Mesodermal cell (in vitro differentiated cells): ENCODE measurements around the gene VSTM2B.

Source experiments
- H3K27ac ChIP-seq: 2 replicates; pipeline ENCODE4 v1.7.0; 2013; ENCODE audit warnings: mild to moderate bottlenecking, low read depth, low read length, moderate library complexity; ENCODE audit not compliant: severe bottlenecking
- H3K36me3 ChIP-seq: 2 replicates; pipeline ENCODE4 v1.7.1; 2013; ENCODE audit warnings: mild to moderate bottlenecking, low read length, moderate library complexity; ENCODE audit not compliant: control insufficient read depth, insufficient read depth
- H3K4me1 ChIP-seq: one replicate; pipeline ENCODE4 v1.7.1; 2013; ENCODE audit warnings: mild to moderate bottlenecking, low read length; ENCODE audit not compliant: insufficient read depth, control insufficient read depth, poor library complexity, severe bottlenecking
- H3K4me3 ChIP-seq: 2 replicates; pipeline ENCODE4 v1.7.0; 2013; ENCODE audit warnings: low read length, control low read depth, mild to moderate bottlenecking; ENCODE audit not compliant: insufficient read depth, poor library complexity, severe bottlenecking; ENCODE audit errors: extremely low read depth
- H3K9me3 ChIP-seq: 2 replicates; pipeline ENCODE4 v1.7.1; 2013; ENCODE audit warnings: mild to moderate bottlenecking, low read length, moderate library complexity; ENCODE audit not compliant: control insufficient read depth
- WGBS, 2 experiments: methylation state at CpG; one replicate each; pipeline ENCODE4 v1.1.5; 2013; ENCODE audit warnings: missing lambda C conversion rate in 2 of 2; ENCODE audit not compliant: insufficient coverage in 2 of 2; 5-methylcytosine and 5-hydroxymethylcytosine counted together

VSTM2B gene

GRCh38 chr19:29561601-29562000 is 35.8 kb downstream of the VSTM2B start:
- H3K4me3 ChIP-seq: no peak overlapping the region
- no peaks in the 10 kb centered on the region for H3K36me3 ChIP-seq
- H3K4me1 ChIP-seq: no peaks in the 10 kb centered on the region
- 71 to 87% methylated on average over 4 to 9 of the region's 9 CpGs for WGBS, 2 experiments
- H3K9me3 ChIP-seq: no peaks in the 10 kb centered on the region
- no peak overlapping the region for H3K27ac ChIP-seq

GRCh38 chr19:29562299-29563297 is 36.8 kb downstream of the VSTM2B start:
- WGBS, 2 experiments: 76 to 78% methylated on average over 13 of the region's 16 CpGs
- Histone ChIP-seq H3K36me3 (no peaks in the 10 kb centered on the region), H3K9me3 (no peaks in the 10 kb centered on the region), H3K4me3 (no peak overlapping the region), H3K27ac (no peak overlapping the region), H3K4me1 (no peaks in the 10 kb centered on the region)

GRCh38 chr19:29563486-29564101 is 37.8 kb downstream of the VSTM2B start:
- Histone ChIP-seq H3K9me3 (no peaks in the 10 kb centered on the region), H3K4me3 (no peak overlapping the region), H3K36me3 (no peaks in the 10 kb centered on the region), H3K4me1 (no peaks in the 10 kb centered on the region), H3K27ac (no peak overlapping the region)
- 78 to 91% methylated on average over 4 to 10 of the region's 11 CpGs for WGBS, 2 experiments

- 64 to 74% methylated on average over 4 to 6 of the region's 11 CpGs for WGBS, 2 experiments
- no peaks in the 10 kb centered on the region for H3K9me3 ChIP-seq
- H3K27ac ChIP-seq: no peak overlapping the region
- no peaks in the 10 kb centered on the region for H3K4me1 ChIP-seq
- no peaks in the 10 kb centered on the region for H3K36me3 ChIP-seq
- H3K4me3 ChIP-seq: no peak overlapping the region
Observed at GRCh38 chr19:29564574-29565005, 38.8 kb downstream of the VSTM2B start.

- Histone ChIP-seq H3K27ac (no peak overlapping the region), H3K9me3 (no peaks in the 10 kb centered on the region), H3K36me3 (no peaks in the 10 kb centered on the region), H3K4me1 (no peaks in the 10 kb centered on the region), H3K4me3 (no peak overlapping the region)
- WGBS, 2 experiments: 89 to 92% methylated on average over 14 to 17 of the region's 19 CpGs
Observed at GRCh38 chr19:29565171-29565570, 39.4 kb downstream of the VSTM2B start.

GRCh38 chr19:29566496-29567054 is 40.8 kb downstream of the VSTM2B start:
- H3K4me3 ChIP-seq: no peak overlapping the region
- 82 to 91% methylated on average over 1 to 3 of the region's 3 CpGs for WGBS, 2 experiments
- H3K36me3 ChIP-seq: no peaks in the 10 kb centered on the region
- H3K9me3 ChIP-seq: no peaks in the 10 kb centered on the region
- no peak overlapping the region for H3K27ac ChIP-seq
- no peaks in the 10 kb centered on the region for H3K4me1 ChIP-seq

- Histone ChIP-seq H3K4me1 (no peaks in the 10 kb centered on the region), H3K27ac (no peak overlapping the region), H3K9me3 (no peaks in the 10 kb centered on the region), H3K4me3 (no peak overlapping the region), H3K36me3 (no peaks in the 10 kb centered on the region)
- 71 to 88% methylated on average over 1 to 2 of the region's 2 CpGs for WGBS, 2 experiments
Observed at GRCh38 chr19:29567366-29567915, 41.6 kb downstream of the VSTM2B start.

GRCh38 chr19:29568036-29569025 is 42.5 kb downstream of the VSTM2B start:
- H3K36me3 ChIP-seq: no peaks in the 10 kb centered on the region
- WGBS, 2 experiments: 78 to 80% methylated on average over 18 to 20 of the region's 22 CpGs
- no peak overlapping the region for H3K27ac ChIP-seq
- no peaks in the 10 kb centered on the region for H3K4me1 ChIP-seq
- no peaks in the 10 kb centered on the region for H3K9me3 ChIP-seq
- H3K4me3 ChIP-seq: no peak overlapping the region

- Histone ChIP-seq H3K4me1 (no peaks in the 10 kb centered on the region), H3K4me3 (no peak overlapping the region), H3K27ac (no peak overlapping the region), H3K36me3 (no peaks in the 10 kb centered on the region), H3K9me3 (no peaks in the 10 kb centered on the region)
- 82 to 86% methylated on average over 9 of the region's 9 CpGs for WGBS, 2 experiments
Observed at GRCh38 chr19:29569038-29569911, 43.5 kb downstream of the VSTM2B start.
